GM19467 (cell line): ENCODE measurements around the gene KCNK6.
A peak's percentile ranks its signal among the peaks of the same experiment; 100 is the strongest.

ENCODE experiments used
- ATAC-seq: cut with Tn5 transposase; IDR thresholded peaks from one replicate; pipeline ENCODE4 v1.9.1; 2021; ENCODE audit warnings: mild to moderate bottlenecking, moderate library complexity; ENCODE audit not compliant: unreplicated experiment

Gene KCNK6

DNA sequence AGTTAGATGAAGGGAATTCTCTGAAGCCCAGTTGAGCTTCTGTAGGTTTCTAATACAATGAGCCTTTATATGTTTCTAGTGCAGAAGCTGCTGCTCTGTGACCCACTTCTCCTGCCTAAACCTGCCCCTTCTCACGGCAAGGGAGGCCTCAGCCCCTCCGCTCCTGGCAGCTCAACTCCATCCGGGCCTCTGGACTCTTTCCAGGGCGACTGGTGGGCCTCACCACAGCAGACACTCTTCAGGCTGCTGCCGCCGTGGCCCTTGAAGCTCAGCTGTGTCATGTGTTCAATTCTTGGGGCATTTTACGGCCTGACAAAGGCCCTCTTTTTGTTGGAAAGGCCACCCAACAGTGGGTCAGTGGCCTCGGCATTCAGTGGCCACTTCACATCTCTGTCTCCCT lies 25.6 kb upstream of the KCNK6 start:
- ATAC-seq: no peak

DNA sequence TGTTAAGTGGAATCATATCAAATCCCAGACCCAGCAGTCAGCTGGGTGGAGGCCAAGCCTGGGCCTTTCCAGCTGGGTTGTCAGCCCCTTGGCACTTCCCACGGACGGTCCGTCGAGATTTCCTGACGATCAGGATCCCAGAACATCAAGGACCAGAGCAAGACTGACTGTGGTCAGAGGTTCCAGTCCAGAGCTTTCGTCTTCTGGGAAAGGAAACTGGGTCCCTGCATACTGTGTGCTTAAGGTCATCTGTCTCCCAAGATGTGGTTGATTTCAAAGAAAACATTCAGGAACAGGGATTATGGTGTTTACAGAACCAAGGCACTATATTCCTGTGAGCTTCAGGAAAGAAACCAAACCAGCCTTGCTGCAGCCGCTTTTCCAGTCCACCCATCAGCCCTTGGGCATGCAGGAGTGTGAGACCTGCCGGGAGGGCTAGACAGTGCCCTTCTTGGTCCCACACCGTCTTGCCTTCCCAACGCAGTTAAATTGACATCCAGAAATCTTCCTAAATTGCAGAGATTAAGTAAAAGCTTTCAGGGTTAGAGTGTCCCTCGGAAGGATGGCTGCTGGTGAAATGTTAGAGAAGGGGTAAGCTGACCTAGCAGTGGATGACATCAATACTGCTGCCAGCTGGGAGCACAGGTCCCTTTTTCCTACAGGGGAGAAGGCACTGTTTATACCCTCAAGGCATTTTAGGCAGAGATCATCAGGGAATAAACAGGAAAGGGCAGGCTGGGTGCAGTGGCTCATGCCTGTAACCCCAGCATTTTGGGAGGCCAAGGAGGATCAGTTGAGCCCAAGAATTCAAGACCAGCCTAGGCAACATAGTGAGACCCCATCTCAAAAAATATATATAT lies 20.6 kb upstream of the KCNK6 start:
- no peak for ATAC-seq

DNA sequence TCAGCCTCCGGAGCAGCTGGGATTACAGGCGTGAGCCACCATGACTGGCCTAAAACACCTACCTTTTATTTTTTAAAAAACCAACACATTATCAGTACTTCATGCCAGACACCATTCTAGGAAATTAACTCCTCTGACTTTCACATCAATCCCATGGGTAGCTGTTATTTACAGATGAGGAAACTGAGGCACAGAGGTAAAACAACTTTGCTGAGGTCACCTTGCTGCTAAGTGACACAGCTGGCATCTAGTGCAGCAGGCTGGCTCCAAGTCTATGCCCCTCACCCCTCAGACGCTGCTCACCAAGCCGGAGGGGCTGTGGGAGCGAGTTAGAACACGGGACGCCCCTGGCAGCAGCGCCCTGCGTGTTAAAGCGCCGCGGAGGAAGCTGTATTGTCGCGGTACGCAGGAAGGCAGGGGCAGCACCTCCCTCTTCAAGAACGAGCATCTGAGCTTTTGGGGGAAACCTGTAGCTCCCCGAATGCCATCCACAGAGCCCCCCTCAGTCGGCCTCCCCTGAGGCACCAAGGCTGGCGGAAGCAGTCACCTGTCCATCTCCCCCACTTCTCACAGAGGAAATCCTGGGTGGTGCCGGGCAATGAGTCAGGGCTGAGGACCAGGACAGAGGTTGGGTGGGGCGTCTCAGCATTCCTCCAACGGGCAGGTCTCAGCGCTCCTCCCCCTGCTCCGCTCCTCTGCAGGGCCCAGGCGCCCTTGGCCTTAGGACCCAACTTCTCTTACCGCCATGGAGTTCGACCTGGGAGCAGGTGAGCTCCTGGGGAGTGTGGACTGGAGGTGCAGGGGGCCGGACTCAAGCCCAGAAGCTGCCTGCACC lies 15.9 kb upstream of the KCNK6 start, which contains the start of gene C19orf33:
C19orf33 (plus strand) TSS at position 735 of the 835 bp plus-strand sequence; CDS start at position 746, 11 bp downstream.
- ATAC-seq: no peak

DNA sequence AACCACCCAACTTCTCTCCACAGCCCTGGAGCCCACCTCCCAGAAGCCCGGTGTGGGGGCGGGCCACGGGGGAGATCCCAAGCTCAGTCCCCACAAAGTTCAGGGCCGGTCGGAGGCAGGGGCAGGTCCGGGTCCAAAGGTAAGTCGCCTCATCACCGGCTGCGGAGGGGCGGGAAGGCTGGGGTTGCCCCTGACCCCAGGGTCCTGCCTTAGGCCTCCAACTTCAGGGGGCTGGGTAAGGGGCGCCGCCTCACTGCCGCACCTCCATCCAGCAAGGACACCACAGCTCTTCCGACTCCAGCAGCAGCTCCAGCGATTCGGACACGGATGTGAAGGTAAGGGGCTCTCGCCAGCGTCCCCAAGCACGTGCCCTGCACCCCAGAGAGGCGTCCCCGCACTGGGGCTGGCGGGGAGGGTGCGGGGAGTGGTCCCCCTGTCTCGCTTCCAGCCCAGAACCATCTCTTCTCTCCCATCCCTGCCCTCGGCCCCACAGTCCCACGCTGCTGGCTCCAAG lies 15.2 kb upstream of the KCNK6 start:
- ATAC-seq: no peak

DNA sequence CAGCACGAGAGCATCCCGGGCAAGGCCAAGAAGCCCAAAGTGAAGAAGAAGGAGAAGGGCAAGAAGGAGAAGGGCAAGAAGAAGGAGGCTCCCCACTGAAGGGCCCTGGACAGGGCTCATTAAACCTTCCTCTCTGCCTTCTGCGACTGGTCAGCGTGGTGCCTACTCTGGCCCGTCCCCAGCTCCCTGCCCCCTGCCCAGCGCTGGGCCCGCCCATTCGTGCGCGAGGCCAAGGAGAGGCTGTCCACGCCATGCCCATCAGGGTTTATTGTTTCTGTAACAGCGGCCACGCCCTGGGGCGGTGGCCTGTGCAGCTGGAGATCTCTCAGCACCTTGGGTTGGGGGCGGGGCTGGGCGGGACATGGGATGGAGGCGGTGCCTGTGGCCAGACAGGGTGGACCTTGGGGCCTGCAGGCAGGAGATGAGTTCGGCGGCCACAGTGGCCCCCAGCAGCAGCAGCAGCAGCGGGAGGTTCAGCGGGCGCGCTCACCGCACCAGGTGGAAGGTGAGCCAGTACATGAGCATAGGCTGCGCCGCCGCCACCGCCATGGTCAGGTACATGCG lies 14.7 kb upstream of the KCNK6 start:
- ATAC-seq: no peak

DNA sequence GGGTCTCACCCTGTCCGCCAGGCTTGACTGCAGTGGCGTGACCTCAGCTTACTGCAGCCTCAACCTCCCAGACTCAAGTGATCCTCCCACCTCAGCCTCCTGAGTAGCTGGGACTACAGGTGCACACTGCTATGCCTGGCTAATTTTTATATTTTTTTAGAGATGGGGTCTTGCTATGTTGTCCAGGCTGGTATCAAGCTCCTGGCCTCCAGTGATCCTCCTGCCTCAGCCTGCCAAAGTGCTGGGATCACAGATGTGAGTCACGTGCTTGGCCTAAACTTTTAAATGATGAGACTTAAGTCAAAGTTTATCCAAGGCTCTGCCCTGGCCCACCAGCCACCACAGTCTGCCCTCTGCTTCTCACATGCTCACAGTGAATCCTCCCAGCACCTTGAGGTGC lies 13.4 kb upstream of the KCNK6 start:
- ATAC-seq: no peak

DNA sequence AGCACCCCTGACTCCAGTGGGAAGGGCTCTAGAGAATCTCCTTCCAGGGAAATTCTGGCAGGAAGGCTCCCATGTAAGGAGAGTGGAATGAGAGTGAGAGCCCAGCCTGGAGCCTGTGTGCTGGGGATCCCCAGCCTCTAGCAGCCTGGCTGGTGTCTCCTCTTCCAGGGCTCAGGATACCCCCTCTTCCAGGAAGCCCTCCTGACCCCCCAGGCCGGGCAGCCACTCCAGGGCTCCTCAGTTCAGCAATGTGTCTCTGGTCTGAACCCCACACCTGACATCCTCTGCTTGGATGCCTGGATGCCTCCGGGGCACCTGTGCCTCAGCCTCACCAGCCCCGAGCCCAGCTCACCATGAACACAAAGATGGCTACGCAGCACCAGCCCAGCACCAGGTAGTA lies 12.6 kb upstream of the KCNK6 start:
- ATAC-seq: no peak

DNA sequence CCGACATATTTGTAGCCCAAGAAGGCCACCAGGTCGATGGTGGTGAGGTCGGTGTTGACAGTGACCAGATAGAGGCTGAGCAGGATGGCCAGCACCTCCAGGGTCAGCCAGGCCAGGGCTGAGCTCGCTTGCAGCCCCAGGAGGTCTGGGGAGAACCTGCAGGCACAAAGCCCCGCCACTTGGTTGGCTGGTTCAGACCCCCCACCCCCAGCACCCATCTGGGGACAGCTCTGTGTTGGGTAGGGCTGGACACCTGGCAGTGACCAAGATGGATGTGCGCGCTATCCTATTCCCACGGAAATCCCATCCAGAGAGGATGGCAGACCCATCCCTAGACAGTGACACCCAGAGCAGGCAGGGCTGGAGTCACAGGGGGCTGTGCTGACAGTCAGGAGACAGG lies 12.0 kb upstream of the KCNK6 start:
- ATAC-seq: no peak

DNA sequence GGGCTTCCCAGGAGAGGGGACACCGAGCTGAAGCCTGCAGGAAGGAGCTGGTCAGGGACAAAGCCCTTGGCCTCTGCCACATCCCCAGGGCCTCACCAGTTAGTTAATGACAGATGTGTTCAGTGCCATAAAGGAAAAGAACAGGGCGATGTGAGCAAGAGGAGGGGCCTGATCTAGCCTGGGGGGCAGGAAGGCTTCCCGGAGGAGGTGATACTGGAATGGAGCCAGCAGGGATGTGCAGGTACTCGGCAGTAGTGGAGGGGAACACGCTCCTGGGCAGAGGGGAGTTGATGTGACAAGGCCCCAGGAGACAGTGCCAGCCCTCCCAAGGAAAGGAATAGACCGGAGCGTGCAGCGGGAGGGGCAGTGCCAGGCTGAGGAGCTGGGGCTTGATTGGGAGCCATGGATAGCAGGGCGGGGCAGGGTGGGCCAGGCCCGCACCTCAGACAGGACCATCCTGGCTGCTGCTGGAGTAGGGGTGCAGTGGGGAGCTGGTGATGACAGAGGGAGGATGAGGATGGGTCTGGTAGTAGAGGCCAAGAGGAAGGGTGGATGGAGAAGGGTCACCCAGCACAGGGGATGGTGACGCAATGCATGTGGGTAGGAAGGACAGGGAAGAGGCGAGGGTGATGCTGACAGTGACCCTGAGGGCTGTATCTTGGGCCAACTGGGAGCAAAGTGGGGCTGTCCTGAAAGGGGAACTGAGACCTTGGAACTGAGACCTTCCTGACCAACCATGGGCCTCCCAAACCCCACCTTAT lies 11.5 kb upstream of the KCNK6 start:
- no peak for ATAC-seq

DNA sequence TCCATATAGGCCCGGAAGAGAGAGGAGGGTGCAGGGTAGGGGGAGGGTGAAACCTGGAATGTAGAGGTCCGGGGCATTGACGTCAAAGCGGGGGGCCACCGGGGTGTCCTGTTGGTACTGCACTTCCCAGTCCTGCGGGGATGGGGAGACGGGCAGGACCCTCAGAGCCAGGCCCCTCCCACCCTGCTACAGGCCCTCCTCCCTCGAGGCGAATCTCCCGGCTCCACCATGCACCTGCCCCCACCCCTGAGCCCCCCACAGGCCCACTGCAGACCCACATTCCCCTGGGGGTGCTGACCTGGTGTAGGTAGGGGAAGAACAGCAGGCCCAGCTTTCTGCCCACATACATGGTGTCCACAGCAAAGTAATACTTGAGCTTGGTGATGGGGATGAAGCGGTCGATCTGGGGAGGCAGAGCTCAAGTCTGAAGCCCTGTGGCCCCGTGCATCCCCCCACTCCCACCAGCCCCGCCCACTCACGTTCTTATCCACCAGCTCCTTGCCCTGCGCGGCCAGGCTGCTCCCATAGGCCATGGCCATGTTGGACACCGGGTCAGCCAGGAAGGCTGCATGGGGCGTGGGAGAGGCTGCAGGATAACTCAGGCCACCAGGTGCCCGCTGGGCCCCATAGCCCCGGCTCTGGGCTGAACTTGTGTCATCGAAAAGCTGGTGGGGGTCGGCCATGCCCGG lies 10.6 kb upstream of the KCNK6 start:
- no peak for ATAC-seq

DNA sequence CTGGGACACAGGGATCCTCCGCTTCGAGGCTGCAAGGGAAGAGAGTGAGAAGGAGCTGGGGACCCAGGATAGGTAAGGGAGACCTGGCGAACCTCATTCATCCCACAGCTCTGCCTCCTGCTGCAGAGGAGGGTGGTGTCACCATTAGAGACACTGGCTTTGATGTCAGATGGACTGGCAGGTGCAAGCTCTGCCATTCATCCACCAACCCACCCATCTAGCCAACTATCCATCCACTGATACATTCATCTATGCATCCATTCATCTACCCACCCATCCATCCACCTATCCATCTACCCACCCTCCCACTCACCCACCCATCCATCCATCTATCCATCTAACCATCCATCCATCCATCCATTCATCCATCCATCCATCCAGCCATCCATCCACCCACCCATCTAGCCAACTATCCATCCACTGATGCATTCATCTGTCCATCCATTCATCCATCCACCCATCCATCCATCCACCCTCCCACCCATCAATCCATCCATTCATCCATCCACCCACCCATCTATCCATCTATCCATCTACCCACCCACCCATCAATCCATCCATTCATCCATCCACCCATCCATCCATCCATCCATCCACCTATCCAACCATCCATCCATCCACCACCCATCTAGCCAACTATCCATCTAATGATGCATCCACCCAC lies 9.9 kb upstream of the KCNK6 start:
- no peak for ATAC-seq

DNA sequence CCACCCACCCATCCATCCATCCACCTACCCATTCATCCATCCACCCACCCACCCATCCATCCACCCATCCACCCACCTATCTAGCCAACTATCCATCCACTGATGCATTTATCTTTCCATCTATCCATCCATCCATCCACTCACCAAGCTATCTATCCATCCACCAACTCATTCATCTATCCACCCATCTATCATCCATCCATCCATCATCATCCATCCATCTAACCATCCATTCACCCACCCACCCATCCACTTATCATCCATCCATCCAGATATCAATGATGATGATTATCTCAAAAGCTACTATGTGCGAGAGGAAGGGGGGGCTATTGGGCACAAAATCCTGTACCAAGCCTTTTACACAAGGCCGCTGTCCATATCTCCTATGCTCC lies 9.4 kb upstream of the KCNK6 start:
- ATAC-seq: no peak

DNA sequence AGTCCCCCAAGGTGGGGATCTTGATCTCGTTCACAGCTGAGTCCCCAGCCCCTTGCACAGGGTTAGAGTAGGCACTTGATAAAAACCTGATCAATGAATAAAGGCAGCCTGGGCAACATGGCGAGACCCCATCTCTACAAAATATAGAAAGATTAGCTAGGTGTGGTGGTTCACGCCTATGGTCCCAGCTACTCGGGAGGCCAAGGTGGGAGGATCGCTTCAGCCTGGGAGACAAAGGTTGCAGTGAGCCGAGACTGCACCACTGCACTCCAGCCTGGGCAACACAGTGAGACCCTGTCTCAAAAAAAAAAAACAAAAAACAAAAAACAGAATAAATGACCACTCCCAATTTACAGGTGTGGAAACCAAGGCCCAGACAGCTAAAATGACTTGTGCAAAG lies 8.7 kb upstream of the KCNK6 start:
- ATAC-seq: no peak

DNA sequence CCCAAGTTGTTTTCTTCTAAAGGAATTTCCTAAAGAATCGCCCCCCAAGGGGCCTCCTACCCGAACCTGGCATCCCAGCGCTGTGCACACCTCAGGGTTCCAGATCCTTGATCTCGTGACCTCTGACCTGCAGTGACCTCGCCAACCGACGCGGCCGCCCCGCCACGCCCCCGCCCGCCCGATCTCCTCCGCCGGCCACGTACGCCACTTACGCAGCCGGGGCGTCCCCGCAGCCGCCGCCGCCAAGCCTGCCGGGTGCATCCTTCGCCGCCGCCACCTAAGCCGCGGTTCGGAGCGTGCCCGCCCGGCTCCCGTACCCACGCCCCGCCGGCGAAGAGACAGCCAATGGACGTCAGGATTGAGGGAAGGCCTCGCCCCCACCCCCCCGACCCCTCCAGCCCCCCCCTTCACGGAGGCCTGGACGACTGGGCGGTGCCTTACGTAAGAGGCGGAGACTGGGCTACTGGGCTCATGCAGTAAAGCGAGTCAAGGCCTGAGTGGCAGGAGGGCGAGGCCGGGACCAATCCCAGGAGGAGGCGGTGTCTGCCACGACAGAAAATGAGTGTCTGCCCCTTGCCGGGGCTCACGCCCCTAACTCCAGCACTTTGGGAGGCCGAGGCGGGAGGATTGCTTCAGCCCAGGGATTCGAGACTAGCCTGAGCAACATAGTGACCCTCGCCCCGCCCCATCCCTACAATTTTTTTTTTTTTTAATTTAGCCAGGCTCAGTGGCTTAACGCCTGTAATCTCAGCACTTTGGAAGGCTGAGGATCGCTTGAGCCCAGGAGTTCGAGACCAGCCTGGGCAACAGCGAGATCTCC lies 3.8 kb upstream of the KCNK6 start, which contains the start of gene YIF1B:
YIF1B (minus strand) TSS at position 291 of the 820 bp plus-strand sequence; CDS start at position 261, 30 bp downstream.
- peak; percentile 83 for ATAC-seq

DNA sequence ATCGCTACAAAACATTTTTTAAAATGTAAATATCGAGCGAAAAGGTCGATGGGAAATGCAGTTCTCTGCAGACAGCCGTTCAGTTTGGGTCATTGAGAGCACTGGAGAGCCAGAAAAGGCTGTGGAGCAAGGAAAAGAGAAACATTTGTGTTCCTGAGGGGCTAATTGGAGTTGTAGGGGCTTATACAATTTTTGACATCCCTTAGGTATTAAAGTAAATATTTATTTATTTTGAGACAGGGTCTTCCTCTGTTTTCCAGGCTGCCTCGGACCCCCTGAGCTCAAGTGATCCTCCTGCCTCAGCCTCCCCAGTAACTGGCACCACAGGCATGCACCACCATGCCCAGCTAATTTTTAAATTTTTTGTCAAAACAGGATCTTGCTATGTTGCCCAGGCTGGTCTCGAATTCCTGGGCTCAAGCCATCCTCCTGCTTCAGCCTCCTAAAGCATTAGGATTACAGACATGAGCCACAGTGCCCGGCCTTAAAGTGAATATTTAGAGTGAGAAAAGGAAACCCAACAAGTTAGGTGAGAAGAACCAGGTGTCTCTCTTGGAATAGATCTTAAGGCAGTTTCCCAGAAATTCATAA lies 3.1 kb upstream of the KCNK6 start:
- no peak for ATAC-seq

DNA sequence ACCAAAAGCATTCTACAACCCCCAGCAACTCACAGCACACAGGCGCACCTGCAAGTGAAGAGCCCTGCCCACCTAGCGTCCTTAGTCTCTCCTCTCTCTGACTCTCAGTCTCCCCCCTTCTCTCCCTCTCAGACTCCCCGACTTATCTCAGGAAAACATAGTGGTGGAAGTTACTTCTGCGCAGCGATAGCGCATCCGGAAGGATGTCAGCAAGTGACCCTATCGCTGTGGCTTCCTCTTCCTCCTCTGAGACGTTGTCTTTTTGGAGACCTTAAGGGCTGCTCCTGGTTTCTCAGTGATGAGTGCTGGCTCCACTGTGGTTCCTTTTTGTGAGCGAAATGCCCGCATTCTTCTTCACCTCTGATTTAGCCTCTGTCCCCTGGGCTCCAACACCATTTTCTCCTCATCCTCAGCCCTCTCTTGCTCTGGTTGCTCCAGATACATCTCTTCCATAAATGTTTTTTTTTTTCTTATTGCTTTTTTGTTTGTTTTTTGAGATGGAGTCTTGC lies 2.5 kb upstream of the KCNK6 start:
- ATAC-seq: no peak

DNA sequence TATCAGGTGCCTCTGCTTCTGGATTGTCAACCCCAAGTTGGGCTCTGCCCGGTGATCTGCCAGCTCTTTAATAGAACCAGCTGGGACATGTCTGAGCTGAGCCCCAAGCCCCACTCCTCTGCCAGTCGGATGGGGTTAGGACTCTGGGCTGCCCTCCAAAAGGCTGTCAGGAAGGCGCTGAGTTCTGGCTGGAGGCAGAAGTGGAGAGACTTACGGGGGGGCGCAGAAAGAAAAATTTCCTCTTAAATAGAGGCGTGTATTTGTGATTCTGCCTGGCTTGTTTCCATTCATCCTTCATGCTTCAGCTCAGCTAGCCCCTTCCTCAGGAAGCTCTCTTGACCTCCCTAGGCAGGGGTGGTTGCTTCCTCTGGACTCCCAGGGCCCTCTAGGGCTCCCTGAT lies 985 bp upstream of the KCNK6 start:
- ATAC-seq: no peak

DNA sequence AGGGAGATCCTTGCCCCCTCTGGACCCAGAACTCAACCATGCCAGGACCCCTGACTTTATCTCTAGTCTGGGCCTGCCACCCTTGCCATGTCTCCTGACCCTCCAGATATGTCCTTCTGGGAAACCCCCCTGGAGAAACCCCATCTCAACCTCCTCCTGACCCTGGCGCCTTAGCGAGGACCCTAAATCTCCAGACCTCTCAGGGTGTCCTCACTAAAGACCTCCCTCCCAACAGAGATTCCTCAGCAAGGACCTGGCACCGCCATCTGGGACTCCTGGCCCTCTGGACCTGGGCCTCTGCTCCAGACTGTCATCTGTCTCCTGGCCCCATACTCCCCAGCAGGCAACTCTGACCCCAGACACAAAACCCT lies 1.3 kb downstream of the KCNK6 start:
- no peak for ATAC-seq
